ENCODE results near the gene EPG5.
"Not testable (repeated sequence)": the region's sequence is repeated elsewhere in the genome, so short reads cannot be mapped to it uniquely, and the experiment has no call there.

Gene EPG5

GRCh38 chr18:45820106-45820745, 146.9 kb downstream of the EPG5 start:
- H3K9me3 ChIP-seq (ENCODE audit: low read length), result no peaks in the 10 kb centered on the region
- H2AFZ ChIP-seq (ENCODE audit: low read length), result no peak overlapping the region
- no peak overlapping the region for H3K27ac ChIP-seq (ENCODE audit: low read depth, low read length, poor library complexity, severe bottlenecking)
- no peaks in the 10 kb centered on the region for H4K20me1 ChIP-seq (ENCODE audit: insufficient read depth, low read length)
- no peaks in the 10 kb centered on the region for H3K36me3 ChIP-seq (ENCODE audit: insufficient read depth, low read length)
- no peaks in the 10 kb centered on the region for H3F3A ChIP-seq (ENCODE audit: insufficient read depth, low read length)
- no peak overlapping the region for H3K4me2 ChIP-seq (ENCODE audit: low read length)
- no peaks in the 10 kb centered on the region for H3K4me1 ChIP-seq (ENCODE audit: insufficient read depth, low read length, severe bottlenecking)
- H3K4me3 ChIP-seq (ENCODE audit: low read depth, low read length, poor library complexity, severe bottlenecking), result no peak overlapping the region
- H3K27me3 ChIP-seq (ENCODE audit: insufficient read depth, low read length), result 0 out of 2 replicates have a peak, but pooled peaks cover 4% of the 10 kb centered on the region
- no peak overlapping the region for H3K9ac ChIP-seq (ENCODE audit: low read length)
- TF ChIP-seq EZH2 (IDR thresholded peaks at IDR 0.05; ENCODE audit: borderline replicate concordance, low read length), result no peak
- no peak for TF ChIP-seq CTCF (IDR thresholded peaks at IDR 0.05; ENCODE audit: low read length)
- H3K9me2 ChIP-seq (ENCODE audit: low read depth, low read length), result no peaks in the 10 kb centered on the region
- H3K79me2 ChIP-seq (ENCODE audit: insufficient read depth, low read length), result no peaks in the 10 kb centered on the region

- H3K9me2 ChIP-seq (ENCODE audit: low read depth, low read length); H3K27me3 ChIP-seq (ENCODE audit: insufficient read depth, low read length); H3K27ac ChIP-seq (ENCODE audit: low read depth, low read length, poor library complexity, severe bottlenecking); H3F3A ChIP-seq (ENCODE audit: insufficient read depth, low read length); H3K4me1 ChIP-seq (ENCODE audit: insufficient read depth, low read length, severe bottlenecking); H3K9ac ChIP-seq (ENCODE audit: low read length); H2AFZ ChIP-seq (ENCODE audit: low read length); H3K79me2 ChIP-seq (ENCODE audit: insufficient read depth, low read length); H3K4me2 ChIP-seq (ENCODE audit: low read length); H3K4me3 ChIP-seq (ENCODE audit: low read depth, low read length, poor library complexity, severe bottlenecking); H4K20me1 ChIP-seq (ENCODE audit: insufficient read depth, low read length); H3K36me3 ChIP-seq (ENCODE audit: insufficient read depth, low read length); H3K9me3 ChIP-seq (ENCODE audit: low read length): not testable (repeated sequence)
These were observed 148.4 kb downstream of the EPG5 start for GRCh38 chr18:45818765-45819164.

GRCh38 chr18:45817543-45817942, 149.6 kb downstream of the EPG5 start:
- no peak for TF ChIP-seq CTCF (IDR thresholded peaks at IDR 0.05; ENCODE audit: low read length)
- no peak for TF ChIP-seq EZH2 (IDR thresholded peaks at IDR 0.05; ENCODE audit: borderline replicate concordance, low read length)
- H3K9me3 ChIP-seq (ENCODE audit: low read length), result no peaks in the 10 kb centered on the region
- no peaks in the 10 kb centered on the region for H3K4me1 ChIP-seq (ENCODE audit: insufficient read depth, low read length, severe bottlenecking)
- no peak overlapping the region for H3K9ac ChIP-seq (ENCODE audit: low read length)
- no peak overlapping the region for H3K4me3 ChIP-seq (ENCODE audit: low read depth, low read length, poor library complexity, severe bottlenecking)
- H3K27me3 ChIP-seq (ENCODE audit: insufficient read depth, low read length), result 0 out of 2 replicates have a peak, but pooled peaks cover 4% of the 10 kb centered on the region
- H3K36me3 ChIP-seq (ENCODE audit: insufficient read depth, low read length), result no peaks in the 10 kb centered on the region
- no peak overlapping the region for H2AFZ ChIP-seq (ENCODE audit: low read length)
- no peak overlapping the region for H3K4me2 ChIP-seq (ENCODE audit: low read length)
- H3K79me2 ChIP-seq (ENCODE audit: insufficient read depth, low read length), result no peaks in the 10 kb centered on the region
- no peak overlapping the region for H3K27ac ChIP-seq (ENCODE audit: low read depth, low read length, poor library complexity, severe bottlenecking)
- H4K20me1 ChIP-seq (ENCODE audit: insufficient read depth, low read length), result no peaks in the 10 kb centered on the region
- H3F3A ChIP-seq (ENCODE audit: insufficient read depth, low read length), result no peaks in the 10 kb centered on the region
- no peaks in the 10 kb centered on the region for H3K9me2 ChIP-seq (ENCODE audit: low read depth, low read length)

GRCh38 chr18:45814733-45815132, 152.4 kb downstream of the EPG5 start:
- H3K79me2 ChIP-seq (ENCODE audit: insufficient read depth, low read length); H3F3A ChIP-seq (ENCODE audit: insufficient read depth, low read length); H3K27ac ChIP-seq (ENCODE audit: low read depth, low read length, poor library complexity, severe bottlenecking); H3K4me3 ChIP-seq (ENCODE audit: low read depth, low read length, poor library complexity, severe bottlenecking); H3K4me2 ChIP-seq (ENCODE audit: low read length); H3K36me3 ChIP-seq (ENCODE audit: insufficient read depth, low read length); H3K9me3 ChIP-seq (ENCODE audit: low read length); H3K9ac ChIP-seq (ENCODE audit: low read length); H3K9me2 ChIP-seq (ENCODE audit: low read depth, low read length); H3K4me1 ChIP-seq (ENCODE audit: insufficient read depth, low read length, severe bottlenecking); H2AFZ ChIP-seq (ENCODE audit: low read length); H4K20me1 ChIP-seq (ENCODE audit: insufficient read depth, low read length); H3K27me3 ChIP-seq (ENCODE audit: insufficient read depth, low read length): not testable (repeated sequence)

Data from OCI-LY1 (cell line).